ENCODE results near the gene WAC.

WAC gene

GRCh38 chr10:28523725-28524252 is 9.1 kb upstream of the WAC start:
- no peak for DNase-seq
- in situ Hi-C loops (cut with HindIII; ENCODE audit: low pct_ligation_motif_present, low pct_unique_long_range_greater_than_20kb, low sequenced_read_pairs) = no loop called here

GRCh38 chr10:28530751-28531150 is 2.2 kb upstream of the WAC start:
- in situ Hi-C loops (cut with HindIII; ENCODE audit: low pct_ligation_motif_present, low pct_unique_long_range_greater_than_20kb, low sequenced_read_pairs) = no loop called here
- no peak for DNase-seq

- DNase-seq = no peak
- in situ Hi-C loops (cut with HindIII; ENCODE audit: low pct_ligation_motif_present, low pct_unique_long_range_greater_than_20kb, low sequenced_read_pairs) = no loop called here
Measured at GRCh38 chr10:28533186-28533564, 257 bp downstream of the WAC start.

- DNase-seq = peak; percentile 48
- in situ Hi-C loops (cut with HindIII; ENCODE audit: low pct_ligation_motif_present, low pct_unique_long_range_greater_than_20kb, low sequenced_read_pairs) = no loop called here
Measured at GRCh38 chr10:28533571-28534304, 820 bp downstream of the WAC start.

- no peak for DNase-seq
- in situ Hi-C loops (cut with HindIII; ENCODE audit: low pct_ligation_motif_present, low pct_unique_long_range_greater_than_20kb, low sequenced_read_pairs) = no loop called here
Measured at GRCh38 chr10:28535846-28536245, 2.9 kb downstream of the WAC start.

GRCh38 chr10:28538595-28538994 is 5.7 kb downstream of the WAC start:
- in situ Hi-C loops (cut with HindIII; ENCODE audit: low pct_ligation_motif_present, low pct_unique_long_range_greater_than_20kb, low sequenced_read_pairs) = no loop called here
- DNase-seq = no peak

GRCh38 chr10:28540145-28540544 is 7.2 kb downstream of the WAC start:
- no peak for DNase-seq
- in situ Hi-C loops (cut with HindIII; ENCODE audit: low pct_ligation_motif_present, low pct_unique_long_range_greater_than_20kb, low sequenced_read_pairs) = no loop called here

- no peak for DNase-seq
- in situ Hi-C loops (cut with HindIII; ENCODE audit: low pct_ligation_motif_present, low pct_unique_long_range_greater_than_20kb, low sequenced_read_pairs) = no loop called here
Measured at GRCh38 chr10:28541717-28542365, 8.9 kb downstream of the WAC start.

GRCh38 chr10:28542728-28543127 is 9.8 kb downstream of the WAC start:
- in situ Hi-C loops (cut with HindIII; ENCODE audit: low pct_ligation_motif_present, low pct_unique_long_range_greater_than_20kb, low sequenced_read_pairs) = no loop called here
- DNase-seq = no peak

GRCh38 chr10:28544058-28544457 is 11.1 kb downstream of the WAC start:
- no peak for DNase-seq
- in situ Hi-C loops (cut with HindIII; ENCODE audit: low pct_ligation_motif_present, low pct_unique_long_range_greater_than_20kb, low sequenced_read_pairs) = no loop called here

GRCh38 chr10:28545967-28546644 is 13.2 kb downstream of the WAC start:
- in situ Hi-C loops (cut with HindIII; ENCODE audit: low pct_ligation_motif_present, low pct_unique_long_range_greater_than_20kb, low sequenced_read_pairs) = no loop called here
- DNase-seq = no peak

- in situ Hi-C loops (cut with HindIII; ENCODE audit: low pct_ligation_motif_present, low pct_unique_long_range_greater_than_20kb, low sequenced_read_pairs) = no loop called here
- DNase-seq = peak; percentile 19
Measured at GRCh38 chr10:28548781-28549498, 16.0 kb downstream of the WAC start.

GRCh38 chr10:28551086-28551485 is 18.2 kb downstream of the WAC start:
- in situ Hi-C loops (cut with HindIII; ENCODE audit: low pct_ligation_motif_present, low pct_unique_long_range_greater_than_20kb, low sequenced_read_pairs) = no loop called here
- no peak for DNase-seq

- no peak for DNase-seq
- in situ Hi-C loops (cut with HindIII; ENCODE audit: low pct_ligation_motif_present, low pct_unique_long_range_greater_than_20kb, low sequenced_read_pairs) = no loop called here
Measured at GRCh38 chr10:28552775-28553174, 19.9 kb downstream of the WAC start.

GRCh38 chr10:28554009-28554408 is 21.1 kb downstream of the WAC start:
- in situ Hi-C loops (cut with HindIII; ENCODE audit: low pct_ligation_motif_present, low pct_unique_long_range_greater_than_20kb, low sequenced_read_pairs) = no loop called here
- DNase-seq = no peak

- no peak for DNase-seq
- in situ Hi-C loops (cut with HindIII; ENCODE audit: low pct_ligation_motif_present, low pct_unique_long_range_greater_than_20kb, low sequenced_read_pairs) = no loop called here
Measured at GRCh38 chr10:28554952-28555351, 22.0 kb downstream of the WAC start.

GRCh38 chr10:28555358-28555757 is 22.4 kb downstream of the WAC start:
- DNase-seq = no peak
- in situ Hi-C loops (cut with HindIII; ENCODE audit: low pct_ligation_motif_present, low pct_unique_long_range_greater_than_20kb, low sequenced_read_pairs) = no loop called here

GRCh38 chr10:28556142-28556541 is 23.2 kb downstream of the WAC start:
- in situ Hi-C loops (cut with HindIII; ENCODE audit: low pct_ligation_motif_present, low pct_unique_long_range_greater_than_20kb, low sequenced_read_pairs) = no loop called here
- no peak for DNase-seq

GRCh38 chr10:28558186-28558585 is 25.3 kb downstream of the WAC start:
- DNase-seq = no peak
- in situ Hi-C loops (cut with HindIII; ENCODE audit: low pct_ligation_motif_present, low pct_unique_long_range_greater_than_20kb, low sequenced_read_pairs) = no loop called here
